HEK293 (cell line): ENCODE measurements around the gene CACNA1E.

Experiments used
- CTCF ChIA-PET: fragments of 350-600 bp; formaldehyde crosslinking; extraction: SDS; loops from one replicate; lab custom pipeline; 2021; ENCODE audit warnings: antibody characterized with exemption; lab: Yijun Ruan, JAX
- POLR2A ChIA-PET: fragments of 300-600 bp; formaldehyde crosslinking; extraction: SDS; loops from one replicate; lab custom pipeline; 2020; ENCODE audit warnings: antibody characterized with exemption, inconsistent platforms; lab: Yijun Ruan, JAX
- H3K27ac ChIP-seq: fragments of 200-500 bp; sonication (Bioruptor generic); 2 replicates; pipeline ENCODE4 v1.5.1; 2014; ENCODE audit warnings: low read depth, low read length, control low read depth, inconsistent platforms; ENCODE audit errors: extremely low read depth
- H3K36me3 ChIP-seq, 2 experiments: fragments of 200-500 bp in 1 of 2; sonication (Bioruptor generic) in 1 of 2; 1 replicate in 1 of 2; 2 replicates in 1 of 2; pipeline ENCODE4 v1.5.1; 2014 to 2017; ENCODE audit warnings: inconsistent platforms in 2 of 2, low read length in 2 of 2; ENCODE audit not compliant: control insufficient read depth in 2 of 2, insufficient read depth in 1 of 2
- H3K4me1 ChIP-seq: fragments of 200-500 bp; sonication (Bioruptor generic); 2 replicates; pipeline ENCODE4 v1.5.1; 2014; ENCODE audit warnings: mild to moderate bottlenecking, low read length, inconsistent platforms; ENCODE audit not compliant: control insufficient read depth, insufficient read depth
- H3K4me3 ChIP-seq: 2 replicates; pipeline ENCODE4 v1.5.1; 2011; ENCODE audit warnings: low read depth, mild to moderate bottlenecking, control low read depth, low read length, moderate library complexity
- H3K9me3 ChIP-seq: fragments of 200-500 bp; sonication (Bioruptor generic); 2 replicates; pipeline ENCODE4 v1.5.1; 2014; ENCODE audit warnings: low read depth, low read length, inconsistent platforms; ENCODE audit not compliant: control insufficient read depth, insufficient read depth
- GLI2 ChIP-seq: fragments of 450-650 bp; formaldehyde crosslinking; IDR thresholded peaks from 2 replicates; pipeline ENCODE4; 2017; ENCODE audit warnings: missing biosample characterization, missing genetic modification characterization, low read depth, borderline replicate concordance
- GLIS1 ChIP-seq: fragments of 450-650 bp; formaldehyde crosslinking; IDR thresholded peaks from 2 replicates; pipeline ENCODE4 v1.5.1; 2016; ENCODE audit warnings: missing biosample characterization, missing genetic modification characterization
- HOXA7 ChIP-seq: sonication (generic); formaldehyde crosslinking; IDR thresholded peaks from 2 replicates; pipeline ENCODE4 v1.8.1; 2022; ENCODE audit warnings: missing genetic modification reagents, borderline replicate concordance
- KLF10 ChIP-seq: fragments of 450-650 bp; IDR thresholded peaks from 2 replicates; pipeline ENCODE4 v1.5.1; 2018; ENCODE audit warnings: missing biosample characterization, mild to moderate bottlenecking, missing genetic modification characterization
- KLF16 ChIP-seq: fragments of 450-650 bp; formaldehyde crosslinking; IDR thresholded peaks from 2 replicates; pipeline ENCODE4 v1.5.1; 2017; ENCODE audit warnings: missing biosample characterization, missing genetic modification characterization
- KLF17 ChIP-seq: fragments of 450-650 bp; formaldehyde crosslinking; IDR thresholded peaks from 2 replicates; pipeline ENCODE4 v1.5.1; 2016; ENCODE audit warnings: missing biosample characterization, missing genetic modification characterization
- MEIS1 ChIP-seq: sonication (generic); formaldehyde crosslinking; IDR thresholded peaks from 2 replicates; pipeline ENCODE4 v1.8.1; 2022; ENCODE audit warnings: missing genetic modification reagents, mild to moderate bottlenecking, borderline replicate concordance
- OSR2 ChIP-seq: fragments of 450-650 bp; formaldehyde crosslinking; IDR thresholded peaks from 2 replicates; pipeline ENCODE4 v1.5.1; 2016; ENCODE audit warnings: missing biosample characterization, missing genetic modification characterization
- SCRT1 ChIP-seq: fragments of 450-650 bp; formaldehyde crosslinking; IDR thresholded peaks from 2 replicates; pipeline ENCODE4 v1.5.1; 2016; ENCODE audit warnings: missing biosample characterization, missing genetic modification characterization, borderline replicate concordance
- SP7 ChIP-seq: fragments of 450-650 bp; formaldehyde crosslinking; IDR thresholded peaks from 2 replicates; pipeline ENCODE4 v1.5.1; 2016; ENCODE audit warnings: missing biosample characterization, missing genetic modification characterization
- TCF7L2 ChIP-seq: IDR thresholded peaks from 2 replicates; pipeline ENCODE4 v1.6.1; 2011; ENCODE audit warnings: low read depth, mild to moderate bottlenecking, inconsistent platforms, low read length, moderate library complexity, borderline replicate concordance
- WT1 ChIP-seq: fragments of 450-650 bp; formaldehyde crosslinking; IDR thresholded peaks from 2 replicates; pipeline ENCODE4 v1.5.1; 2016; ENCODE audit warnings: missing biosample characterization, missing genetic modification characterization
- ZBTB8A ChIP-seq: fragments of 450-650 bp; formaldehyde crosslinking; IDR thresholded peaks from 2 replicates; pipeline ENCODE4 v1.5.1; 2016; ENCODE audit warnings: missing biosample characterization, missing genetic modification characterization
- ZNF140 ChIP-seq: fragments of 450-650 bp; formaldehyde crosslinking; IDR thresholded peaks from 2 replicates; pipeline ENCODE4 v1.5.1; 2016; ENCODE audit warnings: missing biosample characterization, missing genetic modification characterization
- ZNF155 ChIP-seq: fragments of 450-650 bp; formaldehyde crosslinking; IDR thresholded peaks from 2 replicates; pipeline ENCODE4 v1.5.1; 2016; ENCODE audit warnings: missing biosample characterization, missing genetic modification characterization
- ZNF416 ChIP-seq: fragments of 450-650 bp; formaldehyde crosslinking; IDR thresholded peaks from 2 replicates; pipeline ENCODE4 v1.5.1; 2016; ENCODE audit warnings: missing biosample characterization, missing genetic modification characterization
- ZNF48 ChIP-seq: fragments of 450-650 bp; formaldehyde crosslinking; IDR thresholded peaks from 2 replicates; pipeline ENCODE4 v1.5.1; 2016; ENCODE audit warnings: missing biosample characterization, missing genetic modification characterization
- ZNF510 ChIP-seq: fragments of 450-650 bp; formaldehyde crosslinking; IDR thresholded peaks from 2 replicates; pipeline ENCODE4 v1.5.1; 2018; ENCODE audit warnings: mild to moderate bottlenecking, missing genetic modification characterization, missing biosample characterization; ENCODE audit not compliant: insufficient replicate concordance
- ZNF600 ChIP-seq: fragments of 450-650 bp; formaldehyde crosslinking; IDR thresholded peaks from 2 replicates; pipeline ENCODE4 v1.5.1; 2016; ENCODE audit warnings: missing biosample characterization, missing genetic modification characterization
- ZNF610 ChIP-seq: fragments of 450-650 bp; formaldehyde crosslinking; IDR thresholded peaks from 2 replicates; pipeline ENCODE4 v1.5.1; 2016; ENCODE audit warnings: missing biosample characterization, missing genetic modification characterization, borderline replicate concordance
- ZNF621 ChIP-seq: fragments of 450-650 bp; formaldehyde crosslinking; IDR thresholded peaks from 2 replicates; pipeline ENCODE4 v1.5.1; 2017; ENCODE audit warnings: missing biosample characterization, missing genetic modification characterization
- ZNF623 ChIP-seq: fragments of 450-650 bp; formaldehyde crosslinking; IDR thresholded peaks from 2 replicates; pipeline ENCODE4 v1.5.1; 2016; ENCODE audit warnings: missing biosample characterization, missing genetic modification characterization
- ZNF792 ChIP-seq: fragments of 450-650 bp; formaldehyde crosslinking; IDR thresholded peaks from 2 replicates; pipeline ENCODE4 v1.5.1; 2016; ENCODE audit warnings: missing biosample characterization, missing genetic modification characterization

The CACNA1E gene

GRCh38 chr1:181483285-181484195, at the start of gene CACNA1E:
CACNA1E (plus strand) TSS chr1:181483517; CDS start chr1:181483745, 228 bp downstream.
- Histone ChIP-seq H3K4me3 (peak within 1 kb of the TSS; percentile 33), H3K9me3 (no peaks in the 10 kb centered on the region), H3K36me3 (no peaks in the 10 kb centered on the region), H3K27ac (no peak within 1 kb of the TSS; the same call in 1 of the 2 replicates)
- POLR2A ChIA-PET, result interaction anchor here (0.6 kb wide), 1 partner anchor 294 kb away, joined by 6 read pairs; no protein-coding TSS in a partner anchor
- CTCF ChIA-PET, result interaction anchor here (0.6 to 0.9 kb wide), 5 partner anchors 53 to 908 kb away, joined by 3 to 5 read pairs (median 3); partner anchors contain the start of gene GLUL
- TF ChIP-seq ZNF623 (tag by site-specific recombination), result no peak
- TF ChIP-seq ZBTB8A (tag by site-specific recombination), result no peak
- TF ChIP-seq ZNF600 (tag by site-specific recombination), result no peak
- TF ChIP-seq SCRT1 (tag by site-specific recombination), result no peak
- TF ChIP-seq HOXA7, result no peak
- TF ChIP-seq MEIS1 (CRISPR knock-in tag), result no peak
- TF ChIP-seq KLF10 (tag by site-specific recombination), result no peak
- no peak for TF ChIP-seq ZNF610 (tag by site-specific recombination)
- no peak for TF ChIP-seq SP7 (tag by site-specific recombination)
- no peak for TF ChIP-seq ZNF48 (tag by site-specific recombination)
- no peak for TF ChIP-seq OSR2
- TF ChIP-seq ZNF621 (tag by site-specific recombination), result no peak
- no peak for TF ChIP-seq TCF7L2
- no peak for TF ChIP-seq ZNF416 (tag by site-specific recombination)
- no peak for TF ChIP-seq KLF17 (tag by site-specific recombination)
- TF ChIP-seq, all 188 proteins: peak for 0
- H3K4me1 ChIP-seq, result no peaks in the 10 kb centered on the region; the same call in 1 of the 2 replicates

DNA sequence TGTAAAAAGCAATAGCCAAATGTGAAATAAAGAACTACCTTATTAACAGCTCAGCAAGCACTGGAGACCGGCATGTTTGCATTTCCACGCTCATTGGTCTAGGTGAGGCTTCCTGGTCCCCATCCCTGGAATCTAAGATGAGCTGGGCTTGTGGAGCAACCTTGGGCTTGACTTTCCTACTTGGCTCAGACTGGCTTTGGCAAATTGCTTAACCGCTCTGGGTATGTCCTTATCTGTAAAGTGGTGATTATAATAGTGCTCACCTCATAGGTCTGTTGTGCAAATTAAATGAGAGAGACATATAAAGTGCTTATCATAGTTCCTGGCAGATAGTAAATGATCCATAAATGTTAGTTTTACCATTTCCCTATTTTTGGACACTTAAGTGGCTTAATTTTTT, 49.4 kb upstream of the CACNA1E start:
- POLR2A ChIA-PET, result no interaction called here
- H3K4me3 ChIP-seq, result no peak overlapping the region
- no peak for TF ChIP-seq ZNF155 (tag by site-specific recombination)
- TF ChIP-seq, all 188 proteins: peak for 0
- Histone ChIP-seq H3K4me1 (no peaks in the 10 kb centered on the region), H3K36me3 (no peaks in the 10 kb centered on the region), H3K9me3 (no peaks in the 10 kb centered on the region), H3K27ac (no peak overlapping the region)
- CTCF ChIA-PET, result interaction anchor here (0.6 to 3.8 kb wide), 5 partner anchors 9 to 504 kb away, joined by 3 to 24 read pairs (median 3); no protein-coding TSS in a partner anchor

- CTCF ChIA-PET, result no interaction called here
- no peaks in the 10 kb centered on the region for H3K36me3 ChIP-seq
- TF ChIP-seq ZNF510 (tag by site-specific recombination), result no peak
- TF ChIP-seq GLIS1 (tag by site-specific recombination), result no peak
- no peak for TF ChIP-seq KLF16
- no peak for TF ChIP-seq GLI2
- TF ChIP-seq WT1, result no peak
- no peak for TF ChIP-seq ZNF792 (tag by site-specific recombination)
- no peak for TF ChIP-seq ZNF140 (tag by site-specific recombination)
- TF ChIP-seq, all 188 proteins: peak for 0
- no peaks in the 10 kb centered on the region for H3K9me3 ChIP-seq
- POLR2A ChIA-PET, result no interaction called here
- no peak overlapping the region for H3K4me3 ChIP-seq
- no peaks in the 10 kb centered on the region for H3K4me1 ChIP-seq
- H3K27ac ChIP-seq, result no peak overlapping the region
These were observed 45.3 kb upstream of the CACNA1E start for GRCh38 chr1:181438013-181438412.
